Measurements from ENCODE around the gene TRA2A.

TRA2A gene

DNA sequence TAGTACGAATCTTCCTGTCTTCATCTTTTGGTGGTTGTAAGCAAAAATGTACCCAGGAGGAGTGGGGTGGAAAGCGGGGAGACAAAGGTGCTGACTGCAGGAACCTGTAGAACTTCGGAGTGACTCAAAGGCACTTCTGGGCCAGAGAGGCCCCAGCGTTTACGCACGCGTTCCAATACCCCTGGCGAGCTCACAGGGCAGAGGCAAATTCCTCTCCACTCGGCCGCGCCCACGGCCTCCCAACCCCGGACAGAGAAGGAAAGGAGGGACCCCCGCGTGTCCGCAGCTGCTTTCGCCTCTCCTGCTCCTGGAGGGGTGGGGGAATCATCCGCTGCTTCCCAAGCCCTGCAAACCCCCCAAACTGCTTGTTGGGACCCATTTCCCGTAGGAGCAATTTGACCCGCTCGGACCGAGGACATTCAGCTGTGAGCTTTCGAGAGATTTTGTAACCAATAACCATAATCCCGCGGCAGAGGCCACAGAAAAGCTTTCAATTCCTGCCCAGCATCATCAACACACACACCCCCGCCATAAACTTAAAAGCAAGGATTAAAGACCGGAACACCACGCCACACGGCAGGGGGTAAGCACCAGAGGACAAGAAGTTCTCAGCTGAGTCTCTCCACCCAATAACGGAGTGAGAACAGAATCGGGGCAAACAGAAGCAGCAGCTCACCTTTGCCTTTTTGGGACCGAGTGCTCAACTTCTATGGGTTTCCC lies 63.8 kb downstream of the TRA2A start:
- H3K36me3 ChIP-seq = peaks cover 25% of the 10 kb centered on the region
- no peaks in the 10 kb centered on the region for H3K27me3 ChIP-seq (ENCODE audit: insufficient read depth, low read depth, severe bottlenecking)
- peak; percentile 74 for DNase-seq
- peak overlapping the region; percentile 99 for H3K27ac ChIP-seq
- H3K4me3 ChIP-seq (ENCODE audit: low read depth, low read length) = peak overlapping the region; percentile 93
- no peaks in the 10 kb centered on the region for H3K9me3 ChIP-seq (ENCODE audit: severe bottlenecking)
- TF ChIP-seq, protein P1, sequence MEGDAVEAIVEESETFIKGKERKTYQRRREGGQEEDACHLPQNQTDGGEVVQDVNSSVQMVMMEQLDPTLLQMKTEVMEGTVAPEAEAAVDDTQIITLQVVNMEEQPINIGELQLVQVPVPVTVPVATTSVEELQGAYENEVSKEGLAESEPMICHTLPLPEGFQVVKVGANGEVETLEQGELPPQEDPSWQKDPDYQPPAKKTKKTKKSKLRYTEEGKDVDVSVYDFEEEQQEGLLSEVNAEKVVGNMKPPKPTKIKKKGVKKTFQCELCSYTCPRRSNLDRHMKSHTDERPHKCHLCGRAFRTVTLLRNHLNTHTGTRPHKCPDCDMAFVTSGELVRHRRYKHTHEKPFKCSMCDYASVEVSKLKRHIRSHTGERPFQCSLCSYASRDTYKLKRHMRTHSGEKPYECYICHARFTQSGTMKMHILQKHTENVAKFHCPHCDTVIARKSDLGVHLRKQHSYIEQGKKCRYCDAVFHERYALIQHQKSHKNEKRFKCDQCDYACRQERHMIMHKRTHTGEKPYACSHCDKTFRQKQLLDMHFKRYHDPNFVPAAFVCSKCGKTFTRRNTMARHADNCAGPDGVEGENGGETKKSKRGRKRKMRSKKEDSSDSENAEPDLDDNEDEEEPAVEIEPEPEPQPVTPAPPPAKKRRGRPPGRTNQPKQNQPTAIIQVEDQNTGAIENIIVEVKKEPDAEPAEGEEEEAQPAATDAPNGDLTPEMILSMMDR (IDR thresholded peaks at IDR 0.05; ENCODE audit: low read depth, low read length) = no peak

GRCh38 chr7:23467291-23467805 lies 64.4 kb downstream of the TRA2A start:
- Histone ChIP-seq H3K4me3 (ENCODE audit: low read depth, low read length) (peak overlapping the region; percentile 93), H3K9me3 (ENCODE audit: severe bottlenecking) (no peaks in the 10 kb centered on the region), H3K36me3 (peaks cover 30% of the 10 kb centered on the region), H3K27me3 (ENCODE audit: insufficient read depth, low read depth, severe bottlenecking) (no peaks in the 10 kb centered on the region), H3K27ac (peak overlapping the region; percentile 99)
- TF ChIP-seq, protein P1 (IDR thresholded peaks at IDR 0.05; ENCODE audit: low read depth, low read length) = no peak
- DNase-seq = no peak

GRCh38 chr7:23462846-23463245 lies 68.9 kb downstream of the TRA2A start:
- no peak for DNase-seq
- Histone ChIP-seq H3K4me3 (ENCODE audit: low read depth, low read length) (no peak overlapping the region), H3K36me3 (peaks cover 52% of the 10 kb centered on the region), H3K27me3 (ENCODE audit: insufficient read depth, low read depth, severe bottlenecking) (no peaks in the 10 kb centered on the region), H3K27ac (no peak overlapping the region), H3K9me3 (ENCODE audit: severe bottlenecking) (no peaks in the 10 kb centered on the region)
- TF ChIP-seq, protein P1 (IDR thresholded peaks at IDR 0.05; ENCODE audit: low read depth, low read length) = peak; percentile 21; the same call in 1 of the 2 replicates

GRCh38 chr7:23458044-23458443 lies 73.7 kb downstream of the TRA2A start:
- peaks cover 42% of the 10 kb centered on the region for H3K36me3 ChIP-seq
- H3K4me3 ChIP-seq (ENCODE audit: low read depth, low read length) = no peak overlapping the region
- TF ChIP-seq, protein P1 (IDR thresholded peaks at IDR 0.05; ENCODE audit: low read depth, low read length) = no peak
- DNase-seq = no peak
- H3K27me3 ChIP-seq (ENCODE audit: insufficient read depth, low read depth, severe bottlenecking) = no peaks in the 10 kb centered on the region
- H3K27ac ChIP-seq = no peak overlapping the region
- no peaks in the 10 kb centered on the region for H3K9me3 ChIP-seq (ENCODE audit: severe bottlenecking)

DNA sequence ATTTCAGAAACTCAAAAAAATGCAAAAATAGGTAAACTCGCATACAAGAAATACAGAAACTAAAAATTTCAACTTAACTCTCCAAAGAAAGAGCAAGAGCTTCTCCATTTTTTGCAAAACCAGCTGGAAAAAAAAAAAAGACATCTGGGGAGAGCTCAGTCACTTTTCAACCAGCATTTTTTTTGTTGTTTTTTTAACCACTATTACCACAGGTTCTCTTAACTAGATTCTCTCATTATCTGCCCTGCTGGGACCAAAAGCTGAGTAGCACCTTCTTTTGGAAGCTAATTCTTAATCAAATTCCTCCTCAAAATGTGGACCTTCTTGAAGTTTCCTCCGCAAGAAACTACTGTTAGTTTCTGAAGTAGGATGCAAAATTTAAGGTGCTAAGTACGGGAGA lies 75.7 kb downstream of the TRA2A start:
- Histone ChIP-seq H3K9me3 (ENCODE audit: severe bottlenecking) (no peaks in the 10 kb centered on the region), H3K27me3 (ENCODE audit: insufficient read depth, low read depth, severe bottlenecking) (no peaks in the 10 kb centered on the region), H3K36me3 (peaks cover 28% of the 10 kb centered on the region), H3K4me3 (ENCODE audit: low read depth, low read length) (no peak overlapping the region), H3K27ac (no peak overlapping the region)
- DNase-seq = no peak
- TF ChIP-seq, protein P1 (IDR thresholded peaks at IDR 0.05; ENCODE audit: low read depth, low read length) = no peak

Data from WERI-Rb-1 (cell line).